T-helper 22 cell (primary cell): ENCODE measurements around the gene GRPEL1.
"Not testable (repeated sequence)": the region's sequence is repeated elsewhere in the genome, so short reads cannot be mapped to it uniquely, and the experiment has no call there.

Experiments
- DNase-seq: peaks from one replicate; pipeline ENCODE4 v3.0.0-alpha.2; 2020; ENCODE audit warnings: low read depth

GRPEL1 gene

GRCh38 chr4:7067452-7068278 lies at the start of gene GRPEL1:
Gene GRPEL1 (minus strand): TSS chr4:7068064. CDS start chr4:7068032, 32 bp downstream.
- DNase-seq: peak; percentile 99

GRCh38 chr4:7116705-7117104 lies 48.8 kb upstream of the GRPEL1 start:
- no peak for DNase-seq

DNA sequence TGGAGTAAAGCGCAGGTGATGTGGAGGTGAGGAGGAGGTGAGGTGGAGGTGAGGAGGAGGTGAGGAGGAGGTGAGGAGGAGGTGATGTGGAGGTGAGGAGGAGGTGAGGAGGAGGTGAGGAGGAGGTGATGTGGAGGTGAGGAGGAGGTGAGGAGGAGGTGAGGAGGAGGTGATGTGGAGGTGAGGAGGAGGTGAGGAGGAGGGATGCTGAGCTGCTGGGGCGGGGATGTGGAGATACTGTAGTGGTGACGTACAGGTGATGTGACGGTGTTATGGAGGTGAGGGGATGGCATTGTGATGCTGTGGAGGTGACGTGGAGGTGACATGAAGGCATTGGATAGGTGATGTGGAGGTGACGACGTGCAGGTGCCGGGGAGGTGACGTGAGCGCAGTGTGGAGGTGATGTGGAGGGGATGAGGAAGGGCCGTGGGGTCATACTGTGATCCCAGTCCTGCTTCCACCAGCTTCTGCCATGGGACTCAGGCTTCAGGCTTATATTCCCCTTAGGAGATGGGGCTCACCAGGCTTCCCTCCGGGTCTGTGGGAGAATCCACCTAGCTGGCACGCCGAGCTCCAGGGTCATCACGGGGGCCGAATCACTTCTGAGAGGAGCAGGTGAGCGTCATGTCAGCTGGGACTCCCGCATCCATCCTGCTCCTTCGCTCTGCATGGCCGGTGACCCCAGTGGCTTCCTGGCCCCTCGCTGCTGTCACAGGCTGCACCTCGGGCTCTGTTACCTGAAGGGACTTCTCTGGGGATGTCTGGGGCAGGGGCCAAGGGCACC lies 47.9 kb upstream of the GRPEL1 start:
- no peak for DNase-seq

DNA sequence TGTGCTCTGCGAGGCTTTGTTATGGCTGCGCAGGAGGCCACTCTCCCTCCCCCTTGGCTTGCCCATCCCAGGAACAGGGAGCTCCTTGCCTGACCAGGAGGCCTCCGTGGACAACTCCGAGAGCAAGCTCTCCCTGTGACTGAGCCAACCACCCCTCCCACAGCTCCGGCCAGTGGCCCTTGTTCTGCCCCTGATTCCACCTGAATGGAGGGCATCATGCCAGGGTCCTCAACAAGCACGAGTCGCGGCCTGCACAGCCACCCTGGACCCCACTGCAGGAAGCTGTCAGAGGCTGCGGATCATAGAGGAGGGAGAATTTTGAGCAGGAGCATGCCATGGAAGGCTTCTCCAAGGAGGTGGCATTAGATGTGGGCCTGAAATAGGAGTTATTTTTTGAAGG lies 44.8 kb upstream of the GRPEL1 start:
- DNase-seq: no peak

- no peak for DNase-seq
These were observed 43.6 kb upstream of the GRPEL1 start for GRCh38 chr4:7111441-7111840.

DNA sequence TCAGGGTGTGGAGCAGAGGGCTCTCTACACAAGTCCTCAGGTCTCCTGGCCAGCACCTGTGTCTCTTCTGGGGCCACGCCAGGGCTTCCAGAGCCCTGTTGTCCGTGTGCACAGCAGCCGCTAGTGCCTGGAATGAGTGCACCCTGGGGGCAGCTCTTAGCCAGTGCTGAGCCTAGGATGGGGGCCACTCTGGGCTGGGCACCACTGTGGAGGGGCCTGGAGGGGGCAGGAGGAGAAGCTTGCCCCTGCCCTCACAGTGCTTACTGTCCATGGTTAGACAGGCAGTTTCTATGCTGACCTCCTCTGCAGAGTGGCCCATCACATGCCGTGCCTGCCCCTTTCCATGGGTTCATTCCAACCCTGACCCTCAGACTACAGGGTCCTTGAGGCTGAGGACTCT lies 42.7 kb upstream of the GRPEL1 start:
- no peak for DNase-seq

DNA sequence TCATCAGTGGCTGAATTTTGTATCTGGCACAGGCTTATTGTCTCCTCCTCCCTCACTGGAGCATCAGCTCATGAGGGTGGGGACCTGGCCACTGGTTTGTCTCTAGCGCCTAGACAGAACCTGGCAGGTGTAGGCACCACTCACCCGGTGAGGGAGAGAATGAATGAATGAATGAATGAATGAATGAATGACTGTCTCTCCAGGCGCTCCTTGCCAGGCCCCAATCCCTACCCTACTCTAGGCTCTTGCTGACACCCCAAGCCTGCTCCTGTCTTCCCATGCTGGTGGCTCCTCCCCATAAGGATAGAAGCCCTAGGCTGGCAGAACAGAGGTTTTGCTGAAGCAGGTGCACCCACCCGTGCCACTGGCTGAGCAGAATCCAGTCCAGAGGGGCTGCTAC lies 41.3 kb upstream of the GRPEL1 start:
- DNase-seq: no peak

DNA sequence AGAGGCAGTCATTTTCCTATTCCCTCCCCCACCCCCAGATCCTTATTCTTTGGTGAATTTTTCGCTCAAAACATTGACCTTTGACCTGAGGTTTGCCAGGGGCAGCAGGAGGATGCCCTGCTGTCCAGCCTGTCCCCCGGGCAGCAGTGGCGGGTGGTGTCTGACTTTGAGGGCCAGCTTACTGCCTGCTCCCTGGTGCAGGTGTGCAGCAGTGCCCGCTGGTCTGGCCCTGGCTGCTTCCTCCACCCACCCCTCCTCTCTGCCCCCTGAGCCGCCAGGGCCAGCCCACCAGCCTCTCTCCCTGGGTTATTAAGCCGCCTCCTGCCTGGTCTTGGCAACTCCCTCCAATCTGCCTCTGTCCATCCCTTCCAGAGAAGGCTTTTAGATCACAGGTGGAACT lies 40.8 kb upstream of the GRPEL1 start:
- DNase-seq: no peak

GRCh38 chr4:7108046-7108625 lies 40.3 kb upstream of the GRPEL1 start:
- DNase-seq: no peak

DNA sequence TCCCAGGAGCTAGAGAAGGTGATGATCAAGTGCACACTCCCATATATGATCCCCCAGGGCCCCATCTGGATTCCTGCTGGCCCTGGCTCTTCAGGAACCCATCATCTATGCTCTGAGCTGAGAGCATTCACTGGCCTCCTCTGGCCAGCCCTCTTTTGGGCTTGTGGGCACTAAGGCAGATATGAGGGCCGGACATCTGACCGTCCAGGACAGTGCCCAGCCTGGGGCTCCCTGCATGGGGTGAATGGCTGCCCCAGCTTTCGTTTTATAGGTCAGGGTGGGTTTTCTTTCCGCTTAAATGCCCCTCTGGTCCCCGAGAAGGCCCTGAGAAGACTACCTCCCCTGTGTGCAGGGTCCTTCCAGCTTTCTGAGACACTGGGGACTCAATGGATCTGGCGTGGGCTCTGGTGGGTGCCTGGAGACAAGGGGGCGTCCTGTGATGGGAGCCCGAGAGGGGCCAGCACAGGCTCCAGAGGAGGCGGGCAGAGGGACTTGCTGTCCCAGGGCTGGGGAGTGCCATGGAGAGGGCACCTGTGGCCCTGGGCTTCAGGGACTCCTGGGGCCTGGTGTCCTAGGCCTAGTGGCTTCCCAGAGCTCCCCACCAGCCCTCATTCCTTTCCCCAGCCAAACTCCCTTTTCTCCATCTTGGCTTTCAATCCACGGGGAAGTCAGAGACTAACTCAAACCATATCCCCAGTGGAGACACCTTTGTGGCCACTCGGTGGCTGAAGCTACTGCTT lies 39.5 kb upstream of the GRPEL1 start:
- DNase-seq: no peak

DNA sequence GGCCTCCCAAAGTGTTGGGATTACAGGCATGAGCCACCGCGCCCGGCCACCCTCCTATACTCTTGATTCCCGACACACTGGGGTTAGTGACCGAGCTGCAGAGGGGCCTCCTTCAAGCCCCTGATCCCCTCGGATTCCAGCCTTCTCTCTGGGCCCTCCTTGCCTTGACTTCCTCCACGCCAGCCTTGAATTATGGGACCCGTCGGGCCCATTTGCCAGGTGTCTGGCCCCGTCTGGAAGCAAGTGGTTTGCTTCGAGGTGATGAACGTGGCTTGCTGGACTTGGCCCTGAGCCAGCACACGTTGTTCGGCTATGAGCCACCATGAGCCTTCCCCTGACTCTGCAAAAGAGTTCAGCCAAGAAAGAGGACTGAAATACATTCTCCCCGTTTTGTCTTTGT lies 37.4 kb upstream of the GRPEL1 start:
- DNase-seq: no peak

DNA sequence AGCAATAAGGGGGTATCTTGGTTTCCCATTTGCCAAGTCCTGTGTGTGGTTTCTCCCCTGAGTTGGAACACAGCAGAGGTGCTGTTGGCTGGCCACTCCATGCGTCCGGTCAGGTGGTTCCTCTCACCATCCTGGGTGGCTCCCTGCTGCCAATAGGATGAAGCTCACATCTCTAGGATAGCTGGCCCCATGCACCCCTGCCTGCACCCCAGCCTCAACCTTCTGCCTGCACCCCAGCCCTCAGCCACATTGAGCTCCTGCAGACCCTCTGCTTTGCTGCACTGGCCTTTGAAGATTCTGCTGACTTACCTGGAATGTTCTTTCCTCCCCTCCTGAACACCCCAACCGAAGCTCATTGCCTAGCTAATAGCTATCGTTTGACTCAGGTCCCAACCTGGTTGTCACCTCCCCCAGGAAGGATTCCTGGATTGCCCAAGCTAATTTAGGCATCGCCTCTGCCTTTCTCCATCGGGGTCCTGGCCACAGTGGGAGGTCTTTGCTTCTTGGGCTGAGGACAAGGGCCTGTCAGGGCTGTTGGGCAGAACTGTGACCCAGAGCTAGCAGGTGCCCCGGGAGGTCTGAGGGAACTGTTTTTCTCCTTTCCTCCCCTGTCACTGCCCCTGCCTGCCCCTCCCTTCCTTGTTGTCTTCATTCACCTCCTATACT lies 36.6 kb upstream of the GRPEL1 start:
- no peak for DNase-seq

GRCh38 chr4:7103607-7104365 lies 35.9 kb upstream of the GRPEL1 start:
- no peak for DNase-seq

GRCh38 chr4:7103031-7103606 lies 35.3 kb upstream of the GRPEL1 start:
- DNase-seq: peak; percentile 68

- DNase-seq: not testable (repeated sequence)
These were observed 34.6 kb upstream of the GRPEL1 start for GRCh38 chr4:7102516-7102909.

GRCh38 chr4:7101692-7102515 lies 34.0 kb upstream of the GRPEL1 start:
- DNase-seq: peak; percentile 20

DNA sequence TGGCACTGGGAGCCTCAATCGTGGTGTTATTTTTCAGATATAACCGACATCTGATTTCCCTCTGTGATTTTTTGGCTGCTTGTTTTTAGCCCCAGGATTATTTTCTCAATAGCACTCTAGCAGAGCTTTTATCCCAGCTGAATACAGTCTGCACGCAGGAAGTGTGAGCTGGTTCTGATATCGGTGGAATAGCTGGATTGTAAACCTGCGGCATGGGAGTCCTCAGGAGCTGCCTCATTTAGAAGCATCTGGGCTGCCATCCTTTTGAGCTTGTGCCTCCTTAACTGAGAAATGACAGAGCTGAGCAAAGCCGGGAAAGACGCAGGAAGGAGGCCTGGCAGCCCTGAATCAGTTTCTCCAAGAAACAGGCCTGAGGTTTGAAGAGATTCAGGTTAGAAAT lies 28.4 kb upstream of the GRPEL1 start:
- no peak for DNase-seq

DNA sequence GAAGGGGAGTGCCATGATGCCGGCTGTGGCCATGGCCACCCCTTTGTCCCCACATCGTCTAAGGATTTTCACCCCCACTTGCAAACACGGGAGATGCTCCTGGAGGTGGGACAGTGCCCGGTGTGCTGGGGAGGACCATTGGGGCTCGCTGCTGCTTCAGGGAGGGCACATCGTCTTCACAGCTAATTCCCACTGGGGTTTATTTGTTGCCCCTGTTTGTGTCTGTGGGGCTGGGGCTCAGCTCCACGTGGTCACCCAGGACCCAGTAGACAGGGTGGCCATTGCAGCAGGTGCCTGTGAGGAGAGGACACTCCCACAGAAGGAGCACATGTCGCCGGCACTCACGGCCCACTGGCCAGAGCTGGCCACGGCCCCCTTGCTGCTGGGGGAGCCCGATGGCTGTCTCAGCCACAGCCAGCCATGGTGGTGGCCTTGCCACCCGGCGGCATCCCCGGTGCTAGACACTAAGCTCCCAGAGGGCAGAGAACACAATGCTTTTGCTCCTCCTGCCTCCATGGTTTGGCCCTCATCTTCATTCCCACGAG lies 27.8 kb upstream of the GRPEL1 start:
- no peak for DNase-seq

GRCh38 chr4:7094916-7095315 lies 27.1 kb upstream of the GRPEL1 start:
- DNase-seq: no peak
